Ovary (tissue), 9 donors: ENCODE results near the gene MAPK8IP3. TPM values are rescaled to one million over a fixed set of nuclear protein-coding genes. Genes with fewer than 3 reads are reported as not detected.

ENCODE experiments used
- DNase-seq, 5 donors: peaks; one replicate each; pipeline ENCODE4 v3.0.0-alpha.2; 2019 to 2020
- H3K27ac ChIP-seq, 2 donors: fragments of 200-600 bp; one replicate each; pipeline versions ENCODE4 v1.5.1 to v1.8.0; 2019 to 2022
- H3K27me3 ChIP-seq: fragments of 200-600 bp; one replicate; pipeline ENCODE4 v1.8.0; 2022
- H3K36me3 ChIP-seq: fragments of 200-600 bp; sonication (generic); one replicate; pipeline ENCODE4 v1.5.1; 2019
- H3K4me1 ChIP-seq: one replicate; pipeline ENCODE4 v1.8.1; 2013; ENCODE audit warnings: mild to moderate bottlenecking, moderate library complexity; ENCODE audit not compliant: insufficient read depth
- H3K4me3 ChIP-seq: fragments of 200-600 bp; sonication (generic); one replicate; pipeline ENCODE4 v1.5.1; 2017
- H3K9me3 ChIP-seq, 2 donors: fragments of 200-600 bp in 1 of 2; sonication (generic) in 1 of 2; one replicate each; pipeline versions ENCODE4 v1.5.1 to v1.8.1; 2013 to 2019; ENCODE audit warnings: mild to moderate bottlenecking in 1 of 2, moderate library complexity in 1 of 2
- CTCF ChIP-seq, 3 donors: fragments of 450-650 bp in 2 of 3; fragments of 200-600 bp in 1 of 3; IDR thresholded peaks; one replicate each; pipeline versions ENCODE4 v1.5.1 to v1.8.0; 2016 to 2022; ENCODE audit warnings: antibody characterized with exemption in 3 of 3, mild to moderate bottlenecking in 1 of 3
- EP300 ChIP-seq: sonication (generic); formaldehyde crosslinking; IDR thresholded peaks from one replicate; pipeline ENCODE4 v1.6.1; 2017; ENCODE audit warnings: antibody characterized with exemption
- POLR2A ChIP-seq: fragments of 450-650 bp; IDR thresholded peaks from one replicate; pipeline ENCODE4 v1.6.1; 2017; ENCODE audit warnings: antibody characterized with exemption, mild to moderate bottlenecking, moderate library complexity
- WGBS, 3 donors: extraction: QIAGEN DNeasy Blood & Tissue Kit in 1 of 3; methylation state at CpG; one replicate each; pipeline versions ENCODE4 v1.1.5 to v1.1.7; 2013 to 2017; 5-methylcytosine and 5-hydroxymethylcytosine counted together
- intact Hi-C, 4 donors: fragments of 100-400 bp; cut with DNase I; formaldehyde crosslinking; loops; one replicate each; pipeline versions ENCODE4 v1.11.0 to v1.15.1; 2022 to 2023
- polyA plus RNA-seq, 2 donors: library from polyadenylated mRNA; stranded (reverse); fragments of 200-250 nt in 1 of 2; fragments of 350-450 nt in 1 of 2; fragmentation: Illumina TruSeq in 1 of 2; extraction: RNeasy Lipid Tissue Mini Kit (QIAGEN cat#74804) in 1 of 2; gene quantifications; one replicate each; pipeline ENCODE4 v1.2.3, GENCODE V29; 2013 to 2014
- total RNA-seq, 7 donors: library from RNA; depleted of rRNA in 2 of 7; stranded (reverse); fragments of >200 nt in 2 of 7; fragmentation: NEBNext Ultra II Directional in 3 of 7; extraction: Animal tissue kit (Norgen Biotek cat#: 25700) in 3 of 7; gene quantifications; one replicate each; pipeline versions ENCODE4 v1.1.0 to v1.2.4, GENCODE V29; 2016 to 2023
- donor health status: DM: no; HTN: no; CAD: no; lungs with moderate emphysema.
- donor health status: DM: no; HTN: no; CAD: no.
- donor health status: Bipolar disorder and iron deficiency.
- donor health status: DM: yes; HTN: yes; CAD: no.
- donor health status: DM: no; HTN: no; CAD: no.
- donor health status: DM: yes; HTN: yes; CAD: no.

MAPK8IP3 gene
- total and polyA plus RNA-seq, 9 donors: 7.0 to 117 (median 72.3) TPM

DNA sequence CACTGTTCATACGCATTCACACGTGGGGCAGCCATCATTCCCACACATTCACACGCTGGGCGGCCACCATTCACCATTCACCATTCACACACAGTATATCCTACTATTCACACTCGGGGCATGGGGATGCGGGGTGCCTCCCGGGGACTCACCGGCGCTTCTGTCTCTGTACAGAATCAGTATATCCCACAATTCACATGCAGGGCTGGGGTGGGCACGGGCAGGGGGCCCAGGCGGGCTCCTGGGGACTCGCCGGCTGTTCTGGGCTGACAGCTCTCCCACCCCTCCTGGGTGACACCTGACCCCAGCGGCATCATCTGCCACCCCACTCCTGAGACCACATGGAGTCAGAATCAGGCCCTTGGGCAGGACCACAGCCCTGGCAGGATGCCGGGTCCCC is 55.8 kb downstream of the MAPK8IP3 start:
- no peaks in the 10 kb centered on the region for H3K4me1 ChIP-seq
- no peak for DNase-seq
- intact Hi-C loops: no loop called here
- no peaks in the 10 kb centered on the region for H3K9me3 ChIP-seq
- no peak for TF ChIP-seq CTCF (IDR thresholded peaks at IDR 0.05)
- TF ChIP-seq POLR2A: no peak
- no peak for TF ChIP-seq EP300
- H3K36me3 ChIP-seq: no peaks in the 10 kb centered on the region
- H3K27me3 ChIP-seq: no peaks in the 10 kb centered on the region
- no peak overlapping the region for H3K27ac ChIP-seq
- WGBS, 3 donors: 88 to 90% (median 89%) methylated on average over 15 of the region's 15 CpGs
- no peak overlapping the region for H3K4me3 ChIP-seq

- WGBS, 3 donors: 83 to 88% (median 84%) methylated on average over 29 to 30 of the region's 30 CpGs
- H3K9me3 ChIP-seq: no peaks in the 10 kb centered on the region
- no peaks in the 10 kb centered on the region for H3K36me3 ChIP-seq
- no peak overlapping the region for H3K27ac ChIP-seq
- TF ChIP-seq EP300: no peak
- TF ChIP-seq POLR2A: no peak
- TF ChIP-seq CTCF (IDR thresholded peaks at IDR 0.05): no peak
- no peak overlapping the region for H3K4me3 ChIP-seq
- peak in 1 of 5 donors; percentile 35 for DNase-seq
- intact Hi-C loops: no loop called here
- no peaks in the 10 kb centered on the region for H3K27me3 ChIP-seq
- no peaks in the 10 kb centered on the region for H3K4me1 ChIP-seq
Measured at GRCh38 chr16:1762196-1762878, 56.3 kb downstream of the MAPK8IP3 start.

GRCh38 chr16:1762879-1763520 is 57.0 kb downstream of the MAPK8IP3 start:
- H3K27ac ChIP-seq: no peak overlapping the region
- H3K27me3 ChIP-seq: no peaks in the 10 kb centered on the region
- no peaks in the 10 kb centered on the region for H3K4me1 ChIP-seq
- DNase-seq: peak in 4 of 5 donors; percentile 27 to 57 (median 39)
- TF ChIP-seq POLR2A: no peak
- no peak for TF ChIP-seq CTCF (IDR thresholded peaks at IDR 0.05)
- TF ChIP-seq EP300: no peak
- no peak overlapping the region for H3K4me3 ChIP-seq
- intact Hi-C loops: no loop called here
- H3K9me3 ChIP-seq: no peaks in the 10 kb centered on the region
- WGBS, 3 donors: 74 to 78% (median 77%) methylated on average over 14 to 24 of the region's 24 CpGs
- no peaks in the 10 kb centered on the region for H3K36me3 ChIP-seq

- intact Hi-C loops: no loop called here
- Histone ChIP-seq H3K27me3 (no peaks in the 10 kb centered on the region), H3K27ac (no peak overlapping the region), H3K4me3 (no peak overlapping the region), H3K9me3 (no peaks in the 10 kb centered on the region), H3K36me3 (no peaks in the 10 kb centered on the region), H3K4me1 (no peaks in the 10 kb centered on the region)
- TF ChIP-seq EP300 (no peak), POLR2A (no peak), CTCF (IDR thresholded peaks at IDR 0.05) (peak in 1 of 3 donors; percentile 15)
- peak in 1 of 5 donors; percentile 68 for DNase-seq
- 68 to 75% (median 70%) methylated on average over 72 to 81 of the region's 81 CpGs for whole genome bisulfite sequencing, 3 donors
Measured at GRCh38 chr16:1763521-1764511, 57.8 kb downstream of the MAPK8IP3 start.
